ENCODE measurements around the gene FAM3B. TPM values are rescaled to one million over a fixed set of nuclear protein-coding genes. Genes with fewer than 3 reads are reported as not detected.

The FAM3B gene
- polyA plus RNA-seq, 1 experiment, result not detected

- no peak for TF ChIP-seq CTCF (IDR thresholded peaks at IDR 0.05; ENCODE audit: low read depth, low read length)
- CTCF ChIA-PET, result interaction anchor here (0.6 kb wide), 1 partner anchor 27 kb away, joined by 3 read pairs; no protein-coding TSS in a partner anchor
- H3K9me3 ChIP-seq (ENCODE audit: control insufficient read depth, insufficient read depth, low read length), result no peaks in the 10 kb centered on the region
- H3K27ac ChIP-seq (ENCODE audit: low read depth, low read length), result no peak overlapping the region
- no peaks in the 10 kb centered on the region for H3K27me3 ChIP-seq (ENCODE audit: control insufficient read depth, insufficient read depth, low read length)
- H3K4me3 ChIP-seq (ENCODE audit: low read depth, low read length), result no peak overlapping the region
- DNase-seq (ENCODE audit: low read depth, low spot score), result no peak
- POLR2A ChIA-PET, result no interaction called here
Observed at GRCh38 chr21:41328660-41329607, 12.3 kb downstream of the FAM3B start.

- Histone ChIP-seq H3K27me3 (ENCODE audit: control insufficient read depth, insufficient read depth, low read length) (no peaks in the 10 kb centered on the region), H3K27ac (ENCODE audit: low read depth, low read length) (no peak overlapping the region), H3K4me3 (ENCODE audit: low read depth, low read length) (no peak overlapping the region), H3K9me3 (ENCODE audit: control insufficient read depth, insufficient read depth, low read length) (no peaks in the 10 kb centered on the region)
- DNase-seq (ENCODE audit: low read depth, low spot score), result no peak
- TF ChIP-seq CTCF (IDR thresholded peaks at IDR 0.05; ENCODE audit: low read depth, low read length), result no peak
- ChIA-PET CTCF (no interaction called here), POLR2A (no interaction called here)
Observed at GRCh38 chr21:41333752-41334151, 17.2 kb downstream of the FAM3B start.

- H3K27ac ChIP-seq (ENCODE audit: low read depth, low read length), result no peak overlapping the region
- ChIA-PET POLR2A (no interaction called here), CTCF (no interaction called here)
Observed at GRCh38 chr21:41337515-41337914, 20.9 kb downstream of the FAM3B start.

GRCh38 chr21:41338455-41338854 lies 21.9 kb downstream of the FAM3B start:
- POLR2A ChIA-PET, result no interaction called here
- no peak for DNase-seq (ENCODE audit: low read depth, low spot score)
- H3K27me3 ChIP-seq (ENCODE audit: control insufficient read depth, insufficient read depth, low read length), result no peaks in the 10 kb centered on the region
- CTCF ChIA-PET, result no interaction called here
- H3K27ac ChIP-seq (ENCODE audit: low read depth, low read length), result no peak overlapping the region
- TF ChIP-seq CTCF (IDR thresholded peaks at IDR 0.05; ENCODE audit: low read depth, low read length), result no peak
- no peaks in the 10 kb centered on the region for H3K9me3 ChIP-seq (ENCODE audit: control insufficient read depth, insufficient read depth, low read length)
- no peak overlapping the region for H3K4me3 ChIP-seq (ENCODE audit: low read depth, low read length)

More at GRCh38 chr21:41337515-41337914, 20.9 kb downstream of the FAM3B start:
- no peaks in the 10 kb centered on the region for H3K27me3 ChIP-seq (ENCODE audit: control insufficient read depth, insufficient read depth, low read length)
- DNase-seq (ENCODE audit: low read depth, low spot score), result no peak
- TF ChIP-seq CTCF (IDR thresholded peaks at IDR 0.05; ENCODE audit: low read depth, low read length), result no peak
- no peaks in the 10 kb centered on the region for H3K9me3 ChIP-seq (ENCODE audit: control insufficient read depth, insufficient read depth, low read length)
- no peak overlapping the region for H3K4me3 ChIP-seq (ENCODE audit: low read depth, low read length)

GRCh38 chr21:41342035-41342434 lies 25.4 kb downstream of the FAM3B start:
- ChIA-PET POLR2A (no interaction called here), CTCF (no interaction called here)
- TF ChIP-seq CTCF (IDR thresholded peaks at IDR 0.05; ENCODE audit: low read depth, low read length), result no peak
- no peaks in the 10 kb centered on the region for H3K9me3 ChIP-seq (ENCODE audit: control insufficient read depth, insufficient read depth, low read length)
- H3K4me3 ChIP-seq (ENCODE audit: low read depth, low read length), result no peak overlapping the region
- H3K27me3 ChIP-seq (ENCODE audit: control insufficient read depth, insufficient read depth, low read length), result peaks cover 3% of the 10 kb centered on the region
- H3K27ac ChIP-seq (ENCODE audit: low read depth, low read length), result no peak overlapping the region
- no peak for DNase-seq (ENCODE audit: low read depth, low spot score)
